GM23248 (cell line): ENCODE results near the gene TTC28. TPM values are rescaled to one million over a fixed set of nuclear protein-coding genes. Genes with fewer than 3 reads are reported as not detected.

Experiments
- DNase-seq: peaks from one replicate; pipeline ENCODE4 v3.0.0-alpha.2; 2015
- H2AFZ ChIP-seq: fragments of 200-600 bp; sonication (generic); 2 replicates; pipeline ENCODE4 v1.6.1; 2016; ENCODE audit warnings: antibody characterized with exemption
- H3F3A ChIP-seq: fragments of 200-600 bp; sonication (generic); 2 replicates; pipeline ENCODE4 v1.6.1; 2016; ENCODE audit warnings: mild to moderate bottlenecking, antibody characterized with exemption, mixed run types; ENCODE audit not compliant: insufficient read depth
- H3K27ac ChIP-seq: fragments of 200-600 bp; sonication (generic); 2 replicates; pipeline ENCODE4 v1.5.1; 2016; ENCODE audit warnings: mild to moderate bottlenecking
- H3K27me3 ChIP-seq: fragments of 200-600 bp; sonication (generic); replicated peaks from 2 replicates; pipeline ENCODE4 v1.6.1; 2016; ENCODE audit warnings: mild to moderate bottlenecking; ENCODE audit not compliant: insufficient read depth
- H3K36me3 ChIP-seq: fragments of 200-600 bp; sonication (generic); 2 replicates; pipeline ENCODE4 v1.6.1; 2016; ENCODE audit warnings: low read depth, mild to moderate bottlenecking
- H3K4me1 ChIP-seq: fragments of 200-600 bp; sonication (generic); 2 replicates; pipeline ENCODE4 v1.6.1; 2016; ENCODE audit warnings: mild to moderate bottlenecking; ENCODE audit not compliant: insufficient read depth
- H3K4me2 ChIP-seq: fragments of 200-600 bp; sonication (generic); one replicate; pipeline ENCODE4 v1.6.1; 2016; ENCODE audit warnings: mild to moderate bottlenecking; ENCODE audit not compliant: unreplicated experiment
- H3K4me3 ChIP-seq: fragments of 200-600 bp; sonication (generic); 2 replicates; pipeline ENCODE4 v1.5.1; 2016; ENCODE audit warnings: mild to moderate bottlenecking
- H3K79me2 ChIP-seq: fragments of 200-600 bp; sonication (generic); 2 replicates; pipeline ENCODE4 v1.6.1; 2016; ENCODE audit warnings: mild to moderate bottlenecking; ENCODE audit not compliant: insufficient read depth
- H3K9ac ChIP-seq: fragments of 200-600 bp; sonication (generic); 2 replicates; pipeline ENCODE4 v1.6.1; 2016; ENCODE audit warnings: mild to moderate bottlenecking
- H3K9me2 ChIP-seq: fragments of 200-600 bp; sonication (generic); 2 replicates; pipeline ENCODE4 v1.6.1; 2016; ENCODE audit warnings: mixed run types, mild to moderate bottlenecking, moderate library complexity; ENCODE audit not compliant: insufficient read depth
- H3K9me3 ChIP-seq: fragments of 200-600 bp; sonication (generic); one replicate; pipeline ENCODE4 v1.6.1; 2017; ENCODE audit warnings: low read depth
- H4K20me1 ChIP-seq: fragments of 200-600 bp; sonication (generic); 2 replicates; pipeline ENCODE4 v1.6.0; 2016; ENCODE audit not compliant: insufficient read depth
- EZH2 ChIP-seq: fragments of 200-600 bp; sonication (generic); IDR thresholded peaks from 2 replicates; pipeline ENCODE4 v1.6.1; 2018; ENCODE audit warnings: antibody characterized with exemption, mild to moderate bottlenecking; ENCODE audit not compliant: insufficient read depth, poor library complexity, severe bottlenecking
- EZH2phosphoT487 ChIP-seq: fragments of 200-600 bp; sonication (generic); IDR thresholded peaks from 2 replicates; pipeline ENCODE4 v1.6.1; 2018; ENCODE audit warnings: antibody characterized with exemption, moderate library complexity, mild to moderate bottlenecking, low read depth; ENCODE audit not compliant: insufficient read depth
- WGBS, 2 experiments: methylation state at CpG; one replicate each; pipeline ENCODE4 v1.1.6; 2015 to 2017; ENCODE audit warnings: low lambda C conversion rate in 2 of 2, low coverage in 1 of 2; ENCODE audit errors: missing lambda C conversion rate in 2 of 2; 5-methylcytosine and 5-hydroxymethylcytosine counted together
- in situ Hi-C: fragments of 300-500 bp; cut with MboI; formaldehyde crosslinking; loops from 2 replicates; pipeline ENCODE4 v1.15.0; 2020
- polyA plus RNA-seq: library from polyadenylated mRNA; unstranded; fragments of >200 nt; fragmentation: Nextera tagmentation; extraction: Ambion mirVana; gene quantifications from 2 replicates; pipeline ENCODE4 v1.2.1, GENCODE V29; 2016
- total RNA-seq: library from RNA; depleted of rRNA; stranded (reverse); fragments of >200 nt; shearing (Covaris generic); gene quantifications from 2 replicates; pipeline ENCODE4 v1.2.3, GENCODE V29; 2014

TTC28 gene
- total and polyA plus RNA-seq, 2 experiments from 2014 or later, result 12.5 to 41.9 TPM

DNA sequence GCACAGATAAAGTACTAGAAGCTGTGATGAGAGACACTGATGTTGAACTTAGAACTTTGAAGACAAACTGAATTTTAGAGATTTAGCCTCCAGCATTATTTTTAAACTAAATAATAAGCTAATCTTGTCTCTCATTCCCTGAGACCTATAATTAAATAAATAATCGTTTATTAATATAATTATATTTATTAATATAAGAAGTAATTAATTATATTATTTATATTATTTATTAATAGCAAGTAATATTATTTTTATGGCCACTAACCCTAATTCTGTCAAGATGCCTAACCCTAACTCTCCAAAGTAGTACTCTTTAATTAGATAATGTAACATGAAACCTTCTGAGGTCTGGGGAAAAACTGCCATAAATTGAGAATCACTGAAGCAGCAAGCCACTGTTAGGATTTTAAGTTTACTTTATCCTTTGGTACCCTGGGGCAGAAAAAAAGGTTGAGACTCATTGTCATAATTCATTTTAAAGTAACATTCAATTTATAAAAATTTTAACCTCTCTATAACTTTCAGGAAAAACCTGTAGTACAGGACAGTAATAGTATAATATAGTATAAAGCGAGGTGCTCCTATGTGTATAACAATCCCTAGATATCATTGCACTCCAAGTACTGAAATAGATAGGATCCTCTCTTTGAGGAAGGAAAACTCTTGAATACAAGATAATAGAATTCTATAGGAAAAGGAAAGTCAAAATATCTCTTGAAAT is 85.4 kb downstream of the TTC28 start:
- H3K9me2 ChIP-seq, result no peaks in the 10 kb centered on the region
- TF ChIP-seq EZH2 (no peak), EZH2phosphoT487 (no peak)
- H4K20me1 ChIP-seq, result no peaks in the 10 kb centered on the region
- no peaks in the 10 kb centered on the region for H3K36me3 ChIP-seq
- H3K4me3 ChIP-seq, result no peak overlapping the region
- no peak for DNase-seq
- in situ Hi-C loops, result loop anchor here (10.0 kb wide), 1 partner anchor 329 kb away; no protein-coding TSS in a partner anchor
- H3K4me2 ChIP-seq, result peak overlapping the region; percentile 47
- WGBS, 2 experiments, result 50 to 54% methylated on average over 2 of the region's 2 CpGs
- 0 out of 2 replicates have a peak, but pooled peaks cover 8% of the 10 kb centered on the region for H3F3A ChIP-seq
- H3K4me1 ChIP-seq, result peaks cover 15% of the 10 kb centered on the region
- H3K27me3 ChIP-seq, result no peaks in the 10 kb centered on the region
- no peak overlapping the region for H2AFZ ChIP-seq
- no peak overlapping the region for H3K27ac ChIP-seq
- H3K79me2 ChIP-seq, result no peaks in the 10 kb centered on the region
- H3K9ac ChIP-seq, result no peak overlapping the region
- H3K9me3 ChIP-seq, result no peaks in the 10 kb centered on the region

GRCh38 chr22:28593299-28593698 is 86.3 kb downstream of the TTC28 start:
- H4K20me1 ChIP-seq, result no peaks in the 10 kb centered on the region
- H2AFZ ChIP-seq, result no peak overlapping the region
- H3K9me2 ChIP-seq, result no peaks in the 10 kb centered on the region
- TF ChIP-seq EZH2 (no peak), EZH2phosphoT487 (no peak)
- H3K36me3 ChIP-seq, result no peaks in the 10 kb centered on the region
- H3K4me3 ChIP-seq, result no peak overlapping the region
- H3K4me1 ChIP-seq, result peaks cover 15% of the 10 kb centered on the region
- DNase-seq, result no peak
- 93 to 97% methylated on average over 3 of the region's 3 CpGs for WGBS, 2 experiments
- in situ Hi-C loops, result loop anchor here (10.0 kb wide), 1 partner anchor 328 kb away; no protein-coding TSS in a partner anchor
- no peaks in the 10 kb centered on the region for H3K27me3 ChIP-seq
- no peak overlapping the region for H3K9ac ChIP-seq
- no peak overlapping the region for H3K27ac ChIP-seq
- H3F3A ChIP-seq, result 0 out of 2 replicates have a peak, but pooled peaks cover 8% of the 10 kb centered on the region
- H3K79me2 ChIP-seq, result no peaks in the 10 kb centered on the region
- H3K4me2 ChIP-seq, result no peak overlapping the region
- no peaks in the 10 kb centered on the region for H3K9me3 ChIP-seq

- H3K9me3 ChIP-seq, result no peaks in the 10 kb centered on the region
- H3F3A ChIP-seq, result 0 out of 2 replicates have a peak, but pooled peaks cover 1% of the 10 kb centered on the region
- no peak overlapping the region for H3K4me3 ChIP-seq
- H3K79me2 ChIP-seq, result 0 out of 2 replicates have a peak, but pooled peaks cover 5% of the 10 kb centered on the region
- no peak overlapping the region for H3K4me2 ChIP-seq
- no peaks in the 10 kb centered on the region for H3K27me3 ChIP-seq
- WGBS, 2 experiments, result 97 to 98% methylated on average over 2 of the region's 2 CpGs
- peak; percentile 8 for DNase-seq
- H4K20me1 ChIP-seq, result no peaks in the 10 kb centered on the region
- no peak overlapping the region for H2AFZ ChIP-seq
- TF ChIP-seq EZH2phosphoT487, result no peak
- no peak for TF ChIP-seq EZH2
- peaks cover 2% of the 10 kb centered on the region for H3K4me1 ChIP-seq
- in situ Hi-C loops, result loop anchor here (10.0 kb wide), 1 partner anchor 534 kb away; no protein-coding TSS in a partner anchor
- no peak overlapping the region for H3K9ac ChIP-seq
- no peaks in the 10 kb centered on the region for H3K9me2 ChIP-seq
- H3K36me3 ChIP-seq, result no peaks in the 10 kb centered on the region
- H3K27ac ChIP-seq, result no peak overlapping the region
Observed at GRCh38 chr22:28589102-28589750, 90.4 kb downstream of the TTC28 start.

GRCh38 chr22:28585324-28585723 is 94.3 kb downstream of the TTC28 start:
- no peak overlapping the region for H3K9ac ChIP-seq
- peaks cover 15% of the 10 kb centered on the region for H3F3A ChIP-seq
- H3K4me3 ChIP-seq, result no peak overlapping the region
- in situ Hi-C loops, result loop anchor here (10.0 kb wide), 1 partner anchor 531 kb away; no protein-coding TSS in a partner anchor
- H3K9me3 ChIP-seq, result no peaks in the 10 kb centered on the region
- H3K27ac ChIP-seq, result no peak overlapping the region
- TF ChIP-seq EZH2 (no peak), EZH2phosphoT487 (no peak)
- H2AFZ ChIP-seq, result no peak overlapping the region
- H3K27me3 ChIP-seq, result no peaks in the 10 kb centered on the region
- no peaks in the 10 kb centered on the region for H4K20me1 ChIP-seq
- no peak for DNase-seq
- no peaks in the 10 kb centered on the region for H3K36me3 ChIP-seq
- 95 to 98% methylated on average over 11 of the region's 11 CpGs for WGBS, 2 experiments
- H3K4me2 ChIP-seq, result no peak overlapping the region
- H3K9me2 ChIP-seq, result no peaks in the 10 kb centered on the region
- H3K4me1 ChIP-seq, result peaks cover 23% of the 10 kb centered on the region
- H3K79me2 ChIP-seq, result 0 out of 2 replicates have a peak, but pooled peaks cover 5% of the 10 kb centered on the region
